ENCODE data around the gene KRTDAP.

- TF ChIP-seq POLR2A (IDR thresholded peaks at IDR 0.05) (no peak), CTCF (IDR thresholded peaks at IDR 0.05) (no peak)
Observed at GRCh38 chr19:35498984-35499527, 8.8 kb upstream of the KRTDAP start.

All from breast epithelium (tissue), 3 donors.